ENCODE measurements around the gene ZNF552.

DNA sequence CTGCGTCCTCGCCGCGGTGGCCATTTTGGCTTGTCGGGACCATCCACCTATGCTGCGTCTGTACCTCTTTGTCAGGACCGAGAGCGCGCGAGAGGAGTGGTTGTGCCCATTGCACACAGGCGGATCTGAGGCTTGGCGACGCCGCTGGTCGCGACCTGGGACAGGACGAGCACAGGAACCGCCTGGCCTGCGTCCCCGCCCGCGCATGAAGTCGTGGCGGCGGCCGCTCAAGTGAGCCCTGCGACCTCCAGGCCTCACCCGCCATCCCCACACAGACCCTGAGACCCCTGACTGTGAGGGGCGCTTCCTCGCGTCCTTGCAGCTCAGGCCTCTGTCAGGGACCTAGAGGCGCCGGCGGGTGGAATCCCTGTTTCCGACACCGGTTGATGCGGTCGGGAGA is 28.4 kb downstream of the ZNF552 start:
- no peak for TF ChIP-seq POLR2A (IDR thresholded peaks at IDR 0.05)
- TF ChIP-seq, protein P1, sequence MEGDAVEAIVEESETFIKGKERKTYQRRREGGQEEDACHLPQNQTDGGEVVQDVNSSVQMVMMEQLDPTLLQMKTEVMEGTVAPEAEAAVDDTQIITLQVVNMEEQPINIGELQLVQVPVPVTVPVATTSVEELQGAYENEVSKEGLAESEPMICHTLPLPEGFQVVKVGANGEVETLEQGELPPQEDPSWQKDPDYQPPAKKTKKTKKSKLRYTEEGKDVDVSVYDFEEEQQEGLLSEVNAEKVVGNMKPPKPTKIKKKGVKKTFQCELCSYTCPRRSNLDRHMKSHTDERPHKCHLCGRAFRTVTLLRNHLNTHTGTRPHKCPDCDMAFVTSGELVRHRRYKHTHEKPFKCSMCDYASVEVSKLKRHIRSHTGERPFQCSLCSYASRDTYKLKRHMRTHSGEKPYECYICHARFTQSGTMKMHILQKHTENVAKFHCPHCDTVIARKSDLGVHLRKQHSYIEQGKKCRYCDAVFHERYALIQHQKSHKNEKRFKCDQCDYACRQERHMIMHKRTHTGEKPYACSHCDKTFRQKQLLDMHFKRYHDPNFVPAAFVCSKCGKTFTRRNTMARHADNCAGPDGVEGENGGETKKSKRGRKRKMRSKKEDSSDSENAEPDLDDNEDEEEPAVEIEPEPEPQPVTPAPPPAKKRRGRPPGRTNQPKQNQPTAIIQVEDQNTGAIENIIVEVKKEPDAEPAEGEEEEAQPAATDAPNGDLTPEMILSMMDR (IDR thresholded peaks at IDR 0.05) = no peak

Data from stomach (tissue), 4 donors.